GM06990 (cell line): Measurements from ENCODE around the gene TKTL1.

Experiments used
- DNase-seq: peaks from one replicate; pipeline ENCODE4 v3.0.0-alpha.2; 2011; ENCODE audit not compliant: insufficient read length; ENCODE audit errors: extremely low read depth
- H3K27me3 ChIP-seq: replicated peaks from 2 replicates; pipeline ENCODE4 v1.6.0; 2011; ENCODE audit warnings: low read length; ENCODE audit not compliant: control insufficient read depth, insufficient read depth
- H3K36me3 ChIP-seq: 2 replicates; pipeline ENCODE4 v1.5.1; 2011; ENCODE audit warnings: low read length; ENCODE audit not compliant: control insufficient read depth, insufficient read depth
- H3K4me3 ChIP-seq: replicated peaks from 2 replicates; pipeline ENCODE4 v1.5.1; 2011; ENCODE audit warnings: low read depth, mild to moderate bottlenecking, control low read depth, low read length
- TF ChIP-seq, protein P1 (sequence below): IDR thresholded peaks from 2 replicates; pipeline ENCODE4 v1.5.1; 2011; ENCODE audit warnings: low read length, control low read depth, mild to moderate bottlenecking, inconsistent platforms; ENCODE audit not compliant: insufficient read depth, poor library complexity, severe bottlenecking

Gene TKTL1

DNA sequence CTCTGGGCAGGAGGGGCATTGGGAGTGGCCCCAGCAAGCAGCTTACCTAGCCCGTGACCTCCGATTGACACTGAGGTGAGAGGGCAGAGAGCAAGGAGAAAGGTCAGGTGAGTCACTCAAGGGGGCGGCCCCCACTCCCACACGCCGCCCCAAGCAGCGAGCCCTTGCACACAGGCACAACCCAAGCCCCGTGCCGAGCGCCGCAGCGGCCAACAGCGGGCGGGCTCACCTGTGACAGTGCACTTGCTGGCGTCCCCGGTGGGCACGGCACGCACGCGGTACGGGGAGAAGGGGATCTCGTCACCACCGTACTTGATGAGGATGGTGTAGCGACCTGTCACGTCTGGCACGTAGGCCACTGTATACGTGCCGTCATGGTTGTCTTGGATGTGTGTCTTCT is 61.6 kb downstream of the TKTL1 start:
- Histone ChIP-seq H3K4me3 (no peak overlapping the region), H3K27me3 (no peaks in the 10 kb centered on the region), H3K36me3 (peaks cover 42% of the 10 kb centered on the region)
- TF ChIP-seq, protein P1, sequence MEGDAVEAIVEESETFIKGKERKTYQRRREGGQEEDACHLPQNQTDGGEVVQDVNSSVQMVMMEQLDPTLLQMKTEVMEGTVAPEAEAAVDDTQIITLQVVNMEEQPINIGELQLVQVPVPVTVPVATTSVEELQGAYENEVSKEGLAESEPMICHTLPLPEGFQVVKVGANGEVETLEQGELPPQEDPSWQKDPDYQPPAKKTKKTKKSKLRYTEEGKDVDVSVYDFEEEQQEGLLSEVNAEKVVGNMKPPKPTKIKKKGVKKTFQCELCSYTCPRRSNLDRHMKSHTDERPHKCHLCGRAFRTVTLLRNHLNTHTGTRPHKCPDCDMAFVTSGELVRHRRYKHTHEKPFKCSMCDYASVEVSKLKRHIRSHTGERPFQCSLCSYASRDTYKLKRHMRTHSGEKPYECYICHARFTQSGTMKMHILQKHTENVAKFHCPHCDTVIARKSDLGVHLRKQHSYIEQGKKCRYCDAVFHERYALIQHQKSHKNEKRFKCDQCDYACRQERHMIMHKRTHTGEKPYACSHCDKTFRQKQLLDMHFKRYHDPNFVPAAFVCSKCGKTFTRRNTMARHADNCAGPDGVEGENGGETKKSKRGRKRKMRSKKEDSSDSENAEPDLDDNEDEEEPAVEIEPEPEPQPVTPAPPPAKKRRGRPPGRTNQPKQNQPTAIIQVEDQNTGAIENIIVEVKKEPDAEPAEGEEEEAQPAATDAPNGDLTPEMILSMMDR, result no peak
- DNase-seq, result no peak

DNA sequence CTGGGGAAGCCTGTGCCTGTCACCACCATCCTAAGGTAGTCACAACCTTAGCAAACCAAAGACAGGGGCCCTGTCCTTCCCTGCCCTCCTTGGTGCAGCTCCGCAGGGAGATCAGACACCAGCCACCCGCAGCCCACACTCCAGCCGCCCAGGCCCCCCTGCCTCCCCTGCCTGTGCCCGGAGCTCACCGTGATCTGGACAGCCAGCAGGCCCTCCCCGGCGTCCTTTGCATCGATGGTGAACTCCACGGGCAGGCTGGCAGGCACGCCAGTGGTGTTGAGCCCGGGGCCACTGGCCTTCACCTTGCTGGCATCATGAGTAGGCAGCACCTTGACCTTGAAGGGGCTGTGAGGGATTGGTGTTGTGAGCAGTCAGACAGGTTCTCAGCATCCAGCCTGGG is 62.4 kb downstream of the TKTL1 start:
- no peaks in the 10 kb centered on the region for H3K27me3 ChIP-seq
- H3K4me3 ChIP-seq, result no peak overlapping the region
- peaks cover 45% of the 10 kb centered on the region for H3K36me3 ChIP-seq
- TF ChIP-seq, protein P1, result no peak
- no peak for DNase-seq

DNA sequence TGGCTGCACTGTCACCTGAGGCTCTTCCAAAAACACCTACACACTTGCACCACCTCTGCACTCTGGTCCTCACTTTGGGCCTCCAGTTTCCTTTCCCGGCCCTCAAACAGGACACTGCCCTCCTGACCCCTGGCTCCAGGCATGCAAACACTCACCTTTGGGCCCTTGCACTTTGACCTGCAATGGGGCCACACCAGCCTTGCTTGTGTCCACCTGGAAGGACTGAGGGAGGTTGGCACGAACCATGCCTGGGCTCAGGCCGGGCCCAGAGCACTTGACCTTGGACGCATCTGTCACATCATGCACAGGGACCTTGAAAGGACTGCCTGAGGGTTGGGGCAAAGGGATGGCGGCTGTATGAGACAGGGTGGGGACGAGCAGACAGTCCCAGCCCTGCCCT is 63.2 kb downstream of the TKTL1 start:
- TF ChIP-seq, protein P1, result no peak
- Histone ChIP-seq H3K36me3 (peaks cover 42% of the 10 kb centered on the region), H3K4me3 (no peak overlapping the region), H3K27me3 (no peaks in the 10 kb centered on the region)
- no peak for DNase-seq

DNA sequence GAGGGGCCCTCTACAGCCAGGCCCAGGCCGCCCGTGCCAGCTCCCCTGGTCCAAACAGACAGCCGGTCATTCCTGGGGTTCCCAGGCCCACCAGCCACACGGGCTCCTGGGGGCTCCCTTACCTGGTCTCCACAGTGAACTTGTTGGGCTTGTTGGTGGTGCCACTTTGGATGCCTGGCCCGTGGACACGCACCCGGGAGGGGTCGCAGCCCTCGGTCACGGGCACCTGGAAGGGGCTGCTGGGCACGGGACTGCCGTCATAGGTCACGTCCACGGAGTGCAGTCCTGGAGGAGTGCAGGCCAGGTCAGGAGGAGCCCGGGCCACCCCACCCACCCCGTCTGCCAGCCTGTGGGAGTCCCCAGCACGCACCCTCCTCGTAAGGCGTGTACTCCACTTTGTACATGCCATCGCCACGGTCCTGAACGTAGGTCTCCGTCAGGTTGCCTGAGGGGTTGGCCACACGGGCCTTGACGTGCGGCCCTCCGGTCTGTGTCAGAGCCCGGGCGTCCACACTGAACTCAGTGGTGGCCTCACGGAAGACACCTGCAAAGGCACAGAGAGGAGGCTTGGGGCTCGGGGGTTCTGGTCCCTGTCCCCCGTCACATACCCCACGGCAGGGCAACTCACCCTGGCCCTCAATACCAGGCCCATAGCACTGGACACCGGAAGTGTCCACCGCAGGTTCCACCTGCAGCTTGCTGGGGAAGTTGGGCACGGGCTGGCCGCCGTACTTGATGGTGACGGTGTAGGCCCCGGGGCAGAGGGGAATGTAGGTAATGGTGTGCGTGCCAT is 64.0 kb downstream of the TKTL1 start:
- no peaks in the 10 kb centered on the region for H3K27me3 ChIP-seq
- DNase-seq, result no peak
- TF ChIP-seq, protein P1, result no peak
- no peak overlapping the region for H3K4me3 ChIP-seq
- peaks cover 46% of the 10 kb centered on the region for H3K36me3 ChIP-seq

DNA sequence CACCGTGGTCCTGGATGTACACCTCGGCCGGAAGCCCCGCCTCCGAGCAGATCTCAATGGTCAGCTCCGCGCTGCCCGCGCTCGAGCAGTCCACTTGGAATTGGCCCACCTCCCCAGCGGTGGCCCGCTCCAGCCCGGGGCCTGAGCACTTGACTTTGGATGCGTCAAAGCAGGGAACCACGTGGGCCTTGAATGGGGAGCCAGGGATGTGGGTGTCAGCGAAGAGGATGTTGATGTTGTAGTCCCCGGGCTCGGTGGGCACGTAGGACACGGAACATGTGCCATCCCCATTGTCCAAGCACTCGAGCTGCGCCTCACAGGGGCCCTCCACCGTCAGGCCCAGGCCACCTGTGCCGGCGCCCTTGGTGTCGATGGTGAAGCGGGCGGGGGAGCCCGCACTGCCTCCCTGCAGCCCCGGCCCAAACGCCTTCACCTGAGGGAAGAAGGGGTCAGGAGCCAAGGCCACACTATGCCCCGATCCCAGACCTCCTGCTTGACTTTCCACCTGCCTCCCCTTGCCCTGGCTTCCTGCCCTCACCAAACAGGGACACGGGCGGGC is 64.6 kb downstream of the TKTL1 start:
- Histone ChIP-seq H3K36me3 (peaks cover 48% of the 10 kb centered on the region), H3K27me3 (no peaks in the 10 kb centered on the region), H3K4me3 (no peak overlapping the region)
- DNase-seq, result no peak
- TF ChIP-seq, protein P1, result no peak
